GM12864 (cell line): ENCODE measurements around the gene IGFBP3.

ENCODE experiments used
- DNase-seq: peaks from one replicate; pipeline ENCODE4 v3.0.0-alpha.2; 2011; ENCODE audit warnings: low read depth
- H3K4me3 ChIP-seq: 2 replicates; pipeline ENCODE4 v1.5.1; 2011; ENCODE audit warnings: mild to moderate bottlenecking, low read depth, low read length, control low read depth
- TF ChIP-seq, protein P1 (sequence below): IDR thresholded peaks from 2 replicates; pipeline ENCODE4 v1.5.1; 2011; ENCODE audit warnings: low read depth, mild to moderate bottlenecking, moderate library complexity, low read length, control low read depth, inconsistent platforms; ENCODE audit errors: missing control alignments

Gene IGFBP3

DNA sequence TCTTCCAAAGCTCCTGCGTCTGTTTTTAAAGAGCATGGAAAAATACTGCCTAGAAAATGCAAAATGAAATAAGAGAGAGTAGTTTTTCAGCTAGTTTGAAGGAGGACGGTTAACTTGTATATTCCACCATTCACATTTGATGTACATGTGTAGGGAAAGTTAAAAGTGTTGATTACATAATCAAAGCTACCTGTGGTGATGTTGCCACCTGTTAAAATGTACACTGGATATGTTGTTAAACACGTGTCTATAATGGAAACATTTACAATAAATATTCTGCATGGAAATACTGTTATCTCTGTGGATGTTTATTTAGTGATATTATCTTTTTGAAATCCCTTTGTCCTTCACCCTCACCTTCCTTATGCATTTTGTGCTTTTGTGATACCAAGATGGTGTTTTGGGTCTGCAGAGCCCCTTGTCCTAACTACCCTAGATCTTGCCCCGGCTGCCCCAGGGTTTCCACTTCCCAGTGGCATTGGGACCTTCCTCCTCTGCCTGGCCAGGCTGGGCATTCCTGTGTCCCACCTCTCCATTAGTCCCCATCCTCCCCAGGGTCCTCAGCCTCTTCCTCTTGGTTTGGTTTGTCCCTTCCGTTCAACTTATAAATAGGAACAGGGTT, 27.6 kb downstream of the IGFBP3 start:
- no peak for DNase-seq
- H3K4me3 ChIP-seq: no peak overlapping the region
- TF ChIP-seq, protein P1, sequence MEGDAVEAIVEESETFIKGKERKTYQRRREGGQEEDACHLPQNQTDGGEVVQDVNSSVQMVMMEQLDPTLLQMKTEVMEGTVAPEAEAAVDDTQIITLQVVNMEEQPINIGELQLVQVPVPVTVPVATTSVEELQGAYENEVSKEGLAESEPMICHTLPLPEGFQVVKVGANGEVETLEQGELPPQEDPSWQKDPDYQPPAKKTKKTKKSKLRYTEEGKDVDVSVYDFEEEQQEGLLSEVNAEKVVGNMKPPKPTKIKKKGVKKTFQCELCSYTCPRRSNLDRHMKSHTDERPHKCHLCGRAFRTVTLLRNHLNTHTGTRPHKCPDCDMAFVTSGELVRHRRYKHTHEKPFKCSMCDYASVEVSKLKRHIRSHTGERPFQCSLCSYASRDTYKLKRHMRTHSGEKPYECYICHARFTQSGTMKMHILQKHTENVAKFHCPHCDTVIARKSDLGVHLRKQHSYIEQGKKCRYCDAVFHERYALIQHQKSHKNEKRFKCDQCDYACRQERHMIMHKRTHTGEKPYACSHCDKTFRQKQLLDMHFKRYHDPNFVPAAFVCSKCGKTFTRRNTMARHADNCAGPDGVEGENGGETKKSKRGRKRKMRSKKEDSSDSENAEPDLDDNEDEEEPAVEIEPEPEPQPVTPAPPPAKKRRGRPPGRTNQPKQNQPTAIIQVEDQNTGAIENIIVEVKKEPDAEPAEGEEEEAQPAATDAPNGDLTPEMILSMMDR: no peak

DNA sequence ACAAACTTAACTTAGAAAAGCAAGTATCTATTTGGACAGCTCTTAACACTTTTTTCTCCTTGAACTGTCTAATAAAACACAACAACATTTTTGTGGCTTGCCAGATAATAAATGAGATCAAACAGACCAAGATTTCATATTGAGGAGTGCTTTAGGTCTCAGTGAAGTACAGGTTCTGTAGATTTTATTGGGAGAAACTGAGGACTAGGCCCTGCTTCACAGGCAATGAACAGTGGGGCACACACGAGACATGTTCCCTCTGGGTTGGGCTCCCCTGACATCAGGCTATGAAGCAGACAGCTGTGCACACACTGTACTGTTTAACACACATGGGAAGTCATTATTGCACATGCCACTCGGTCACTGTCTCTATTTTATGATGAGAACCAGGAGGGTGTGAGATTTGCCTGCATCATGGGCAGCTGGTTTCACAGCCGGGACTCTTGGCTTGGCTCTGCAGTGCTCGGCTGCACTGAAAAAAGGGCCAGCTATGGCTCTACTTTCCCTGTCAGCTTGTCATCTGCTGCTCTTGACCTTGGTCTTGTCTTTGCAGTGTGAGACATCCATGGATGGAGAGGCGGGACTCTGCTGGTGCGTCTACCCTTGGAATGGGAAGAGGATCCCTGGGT, 28.6 kb downstream of the IGFBP3 start:
- H3K4me3 ChIP-seq: no peak overlapping the region
- TF ChIP-seq, protein P1: no peak
- DNase-seq: no peak

DNA sequence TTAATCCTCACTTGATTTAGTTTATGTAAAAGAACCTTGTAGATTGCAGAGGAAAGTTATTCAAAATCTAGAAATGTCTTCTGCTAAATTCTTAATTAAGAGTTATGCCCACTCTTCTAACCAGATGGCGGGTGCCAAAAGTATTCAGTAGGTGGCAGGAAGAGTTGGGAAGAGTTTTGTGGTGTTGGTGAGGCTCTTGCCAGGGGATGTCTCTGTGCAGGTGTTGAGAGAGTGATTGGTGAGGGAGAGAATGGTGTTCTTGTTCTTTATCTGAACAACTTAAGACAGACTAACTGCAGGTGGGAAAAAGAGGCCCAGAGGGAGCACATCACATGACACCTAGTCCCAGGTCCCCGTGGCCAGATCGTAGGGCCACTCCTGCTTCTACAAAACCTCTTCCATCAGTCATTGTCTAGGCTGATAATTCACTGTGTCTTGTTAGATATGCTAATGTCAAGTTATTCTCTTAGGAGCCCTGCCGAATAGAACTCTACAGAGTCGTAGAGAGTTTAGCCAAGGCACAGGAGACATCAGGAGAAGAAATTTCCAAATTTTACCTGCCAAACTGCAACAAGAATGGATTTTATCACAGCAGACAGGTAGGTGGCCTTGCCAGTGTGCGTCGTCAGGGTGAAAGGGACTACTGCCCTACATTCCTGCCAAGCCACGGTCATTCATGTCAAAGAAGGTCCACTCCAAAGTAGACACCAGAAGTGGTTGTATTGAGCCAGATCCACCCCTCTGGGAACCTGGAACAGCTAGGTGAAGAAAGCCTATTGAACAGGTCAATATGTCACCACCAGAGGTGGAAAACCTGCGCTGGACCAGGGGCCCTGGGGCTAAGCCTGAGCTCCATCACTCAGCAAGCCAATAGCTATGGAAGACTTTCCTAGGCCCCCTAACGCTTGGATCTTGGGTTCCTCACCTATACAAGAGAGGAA, 29.3 kb downstream of the IGFBP3 start:
- TF ChIP-seq, protein P1: peak; percentile 1
- no peak for DNase-seq
- H3K4me3 ChIP-seq: no peak overlapping the region

DNA sequence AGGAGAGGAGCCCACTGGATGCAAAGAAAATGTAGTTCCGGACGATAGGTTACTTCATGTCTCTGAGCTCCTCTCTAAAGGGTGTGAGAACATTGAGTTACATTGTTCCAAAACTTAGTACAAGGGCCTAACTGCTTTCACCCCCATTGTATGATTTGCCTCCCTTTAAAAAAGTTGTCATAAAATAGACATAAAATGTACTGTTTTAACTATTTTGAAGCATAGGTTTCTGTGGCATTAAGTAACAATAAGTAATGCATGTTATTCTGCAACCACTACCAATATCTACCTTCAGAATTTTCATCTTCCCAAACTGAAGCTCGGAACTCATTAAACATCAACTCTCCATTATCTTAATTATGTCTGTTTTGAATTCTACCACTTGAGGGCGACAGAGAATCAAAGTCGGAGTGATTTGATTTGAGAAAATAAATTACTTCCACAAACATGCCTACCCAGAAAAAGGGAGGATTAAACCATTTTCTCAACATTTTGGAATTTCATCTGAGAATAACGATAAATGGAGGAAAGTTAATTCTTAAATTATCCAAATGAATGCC, 30.1 kb downstream of the IGFBP3 start:
- TF ChIP-seq, protein P1: peak; percentile 43
- no peak for DNase-seq
- H3K4me3 ChIP-seq: no peak overlapping the region

DNA sequence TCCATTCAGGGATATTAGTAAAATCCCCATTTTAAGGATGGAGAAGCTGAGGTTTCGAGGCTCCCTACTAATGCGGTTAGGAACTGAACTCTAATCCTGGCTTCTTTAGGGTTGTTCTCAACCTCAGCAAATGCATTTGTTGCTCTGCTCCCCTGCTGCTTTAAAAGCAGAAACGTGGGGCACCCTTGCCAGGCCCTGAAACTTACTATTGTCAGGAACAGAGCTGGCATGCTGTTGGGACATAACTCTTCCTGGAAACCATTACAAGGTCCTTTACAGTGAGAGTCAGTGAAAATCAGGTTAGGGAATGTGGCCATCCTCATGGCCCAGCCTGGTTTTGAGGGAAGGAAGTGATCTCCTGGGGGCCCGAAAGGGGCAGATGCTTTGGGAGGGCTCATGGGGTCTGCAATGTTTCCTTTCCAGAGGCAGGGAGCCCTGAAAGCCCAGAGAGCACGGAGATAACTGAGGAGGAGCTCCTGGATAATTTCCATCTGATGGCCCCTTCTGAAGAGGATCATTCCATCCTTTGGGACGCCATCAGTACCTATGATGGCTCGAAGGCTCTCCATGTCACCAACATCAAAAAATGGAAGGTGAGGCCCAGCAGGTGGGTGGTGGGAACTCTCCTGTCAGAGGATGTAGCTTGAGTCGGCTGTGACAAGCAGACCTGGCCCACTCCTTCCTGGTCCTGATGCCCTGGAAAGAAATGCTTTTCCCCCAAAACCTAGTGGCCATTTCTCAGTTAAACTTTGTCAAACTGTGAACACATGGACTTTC, 30.8 kb downstream of the IGFBP3 start:
- H3K4me3 ChIP-seq: no peak overlapping the region
- no peak for DNase-seq
- TF ChIP-seq, protein P1: no peak

DNA sequence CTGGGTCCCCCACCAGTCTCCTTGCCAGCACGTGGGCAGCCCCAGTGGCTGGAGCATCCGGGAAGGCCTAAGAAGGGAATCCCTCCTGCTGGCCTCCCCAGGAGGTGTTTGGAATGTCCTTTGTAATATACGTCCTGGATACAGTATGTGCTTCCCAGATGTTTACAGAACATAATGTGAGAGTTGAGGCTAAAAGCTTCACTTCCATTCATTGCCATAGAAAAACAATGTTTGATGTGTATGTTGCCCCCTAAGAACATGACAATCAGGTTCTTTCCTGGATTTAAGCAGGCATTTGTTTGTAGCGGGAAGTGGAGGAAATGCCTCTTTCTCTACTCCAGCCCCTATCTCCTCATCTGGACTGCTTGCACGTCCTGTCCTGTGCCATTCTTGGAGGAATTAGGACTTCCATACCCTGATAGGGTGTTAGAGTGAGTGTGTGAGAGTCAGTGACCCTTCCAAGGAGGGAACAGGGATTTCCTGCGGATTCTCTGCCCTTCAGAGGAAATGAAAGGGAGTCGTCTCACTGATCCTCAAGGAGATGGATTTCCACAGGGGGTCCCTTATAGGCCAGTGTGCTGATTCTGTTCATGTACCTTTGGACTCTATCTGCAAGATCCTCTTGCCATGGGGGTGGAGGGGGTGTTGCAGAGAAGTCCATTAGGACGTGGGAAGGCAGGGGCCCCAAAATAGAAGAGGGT, 31.6 kb downstream of the IGFBP3 start:
- no peak overlapping the region for H3K4me3 ChIP-seq
- TF ChIP-seq, protein P1: no peak
- no peak for DNase-seq
